Nephron (organoid): Measurements from ENCODE around the gene ANO10.
"Not testable (repeated sequence)": the region's sequence is repeated elsewhere in the genome, so short reads cannot be mapped to it uniquely, and the experiment has no call there.

Source experiments
- H3K27ac Mint-ChIP-seq, 3 experiments: 2 replicates each; pipeline ENCODE4 v1.8.0; 2020; ENCODE audit warnings: mixed read lengths in 3 of 3, mild to moderate bottlenecking in 2 of 3, moderate library complexity in 1 of 3
- H3K27me3 Mint-ChIP-seq: 2 replicates; pipeline ENCODE4 v1.8.0; 2021; ENCODE audit warnings: low read depth, mild to moderate bottlenecking, moderate library complexity, mixed read lengths
- H3K36me3 Mint-ChIP-seq: 2 replicates; pipeline ENCODE4 v1.8.0; 2020; ENCODE audit warnings: low read depth, mixed read lengths
- H3K4me1 Mint-ChIP-seq: 2 replicates; pipeline ENCODE4 v1.8.0; 2020; ENCODE audit warnings: mixed read lengths
- H3K4me3 Mint-ChIP-seq, 3 experiments: 2 replicates each; pipeline ENCODE4 v1.8.0; 2020; ENCODE audit warnings: mild to moderate bottlenecking in 3 of 3, mixed read lengths in 3 of 3, moderate library complexity in 2 of 3
- H3K9me3 Mint-ChIP-seq: 2 replicates; pipeline ENCODE4 v1.8.0; 2020; ENCODE audit warnings: mixed read lengths
- CTCF ChIP-seq, 3 experiments: fragments of 200-600 bp; sonication (generic); IDR thresholded peaks; one replicate each; pipeline ENCODE4 v1.5.0; 2021; ENCODE audit warnings: antibody characterized with exemption in 3 of 3; ENCODE audit not compliant: unreplicated experiment in 3 of 3

Gene ANO10

GRCh38 chr3:43363621-43364266 lies 258.1 kb downstream of the ANO10 start:
- Mint-ChIP-seq H3K27ac (peak overlapping the region; percentile 3 to 47 (median 34)), H3K36me3 (peaks cover 12% of the 10 kb centered on the region), H3K27me3 (no peaks in the 10 kb centered on the region), H3K4me3 (no peak overlapping the region), H3K9me3 (no peaks in the 10 kb centered on the region), H3K4me1 (peaks cover 23% of the 10 kb centered on the region)
- no peak for TF ChIP-seq CTCF (IDR thresholded peaks at IDR 0.05; ENCODE audit: unreplicated experiment in 3 of 3)

- Mint-ChIP-seq H3K27me3 (no peaks in the 10 kb centered on the region), H3K9me3 (no peaks in the 10 kb centered on the region), H3K4me3 (no peak overlapping the region), H3K36me3 (peaks cover 12% of the 10 kb centered on the region), H3K27ac (peak overlapping the region in 2 of 3 experiments; percentile 3 to 47), H3K4me1 (peaks cover 23% of the 10 kb centered on the region)
- TF ChIP-seq CTCF (IDR thresholded peaks at IDR 0.05; ENCODE audit: unreplicated experiment in 3 of 3) = no peak
Observed at GRCh38 chr3:43362961-43363360, 258.9 kb downstream of the ANO10 start.

GRCh38 chr3:43362183-43362582 lies 259.6 kb downstream of the ANO10 start:
- H3K27me3 Mint-ChIP-seq = no peaks in the 10 kb centered on the region
- TF ChIP-seq CTCF (IDR thresholded peaks at IDR 0.05; ENCODE audit: unreplicated experiment in 3 of 3) = no peak
- peaks cover 12% of the 10 kb centered on the region for H3K36me3 Mint-ChIP-seq
- no peak overlapping the region for H3K4me3 Mint-ChIP-seq
- no peak overlapping the region for H3K27ac Mint-ChIP-seq
- H3K4me1 Mint-ChIP-seq = peaks cover 23% of the 10 kb centered on the region
- peaks cover 7% of the 10 kb centered on the region for H3K9me3 Mint-ChIP-seq

GRCh38 chr3:43361077-43361476 lies 260.7 kb downstream of the ANO10 start:
- peaks cover 13% of the 10 kb centered on the region for H3K4me1 Mint-ChIP-seq
- H3K9me3 Mint-ChIP-seq = peaks cover 14% of the 10 kb centered on the region
- H3K4me3 Mint-ChIP-seq = no peak overlapping the region
- no peak for TF ChIP-seq CTCF (IDR thresholded peaks at IDR 0.05; ENCODE audit: unreplicated experiment in 3 of 3)
- H3K27me3 Mint-ChIP-seq = no peaks in the 10 kb centered on the region
- peaks cover 9% of the 10 kb centered on the region for H3K36me3 Mint-ChIP-seq
- H3K27ac Mint-ChIP-seq = no peak overlapping the region

- H3K4me3 Mint-ChIP-seq, H3K27ac Mint-ChIP-seq, H3K27me3 Mint-ChIP-seq, H3K4me1 Mint-ChIP-seq: not testable (repeated sequence)
- peaks cover 49% of the 10 kb centered on the region for H3K36me3 Mint-ChIP-seq
- peaks cover 58% of the 10 kb centered on the region for H3K9me3 Mint-ChIP-seq
Observed at GRCh38 chr3:43356033-43356432, 265.8 kb downstream of the ANO10 start.

- Mint-ChIP-seq H3K27ac (no peak overlapping the region), H3K27me3 (no peaks in the 10 kb centered on the region), H3K36me3 (peaks cover 67% of the 10 kb centered on the region), H3K4me1 (peaks cover under 1% of the 10 kb centered on the region), H3K4me3 (no peak overlapping the region), H3K9me3 (peaks cover 58% of the 10 kb centered on the region)
- no peak for TF ChIP-seq CTCF (IDR thresholded peaks at IDR 0.05; ENCODE audit: unreplicated experiment in 3 of 3)
Observed at GRCh38 chr3:43353923-43354670, 267.7 kb downstream of the ANO10 start.
